Suppressor macrophage treated with lipopolysaccharide for 4 hours (primary cell): ENCODE data around the gene ST6GALNAC2.
"Not testable (repeated sequence)": the region's sequence is repeated elsewhere in the genome, so short reads cannot be mapped to it uniquely, and the experiment has no call there.

ENCODE experiments used
- DNase-seq: peaks from one replicate; pipeline ENCODE4 v3.0.0-alpha.2; 2020

ST6GALNAC2 gene

DNA sequence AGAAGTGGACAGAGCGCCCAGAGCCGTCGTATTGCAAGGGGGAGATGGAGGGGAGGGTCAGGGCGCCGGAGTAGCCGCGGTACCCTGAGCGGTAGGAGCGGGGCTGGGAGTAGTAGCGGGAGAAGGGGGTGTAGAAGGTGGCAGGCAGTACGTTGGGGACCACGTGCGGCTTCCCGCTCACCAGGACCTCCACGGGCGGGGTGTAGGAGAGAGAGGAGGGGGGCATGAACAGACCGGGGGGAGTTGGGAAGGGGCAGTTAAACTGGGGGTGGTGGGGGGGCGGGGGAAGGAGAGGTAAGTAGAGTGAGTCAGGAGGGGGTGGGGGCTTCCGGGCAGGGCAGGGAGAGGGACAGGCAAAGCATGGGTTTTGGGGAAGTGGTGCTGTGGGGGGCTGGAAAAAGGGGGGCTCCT lies 16.8 kb downstream of the ST6GALNAC2 start:
- no peak for DNase-seq

DNA sequence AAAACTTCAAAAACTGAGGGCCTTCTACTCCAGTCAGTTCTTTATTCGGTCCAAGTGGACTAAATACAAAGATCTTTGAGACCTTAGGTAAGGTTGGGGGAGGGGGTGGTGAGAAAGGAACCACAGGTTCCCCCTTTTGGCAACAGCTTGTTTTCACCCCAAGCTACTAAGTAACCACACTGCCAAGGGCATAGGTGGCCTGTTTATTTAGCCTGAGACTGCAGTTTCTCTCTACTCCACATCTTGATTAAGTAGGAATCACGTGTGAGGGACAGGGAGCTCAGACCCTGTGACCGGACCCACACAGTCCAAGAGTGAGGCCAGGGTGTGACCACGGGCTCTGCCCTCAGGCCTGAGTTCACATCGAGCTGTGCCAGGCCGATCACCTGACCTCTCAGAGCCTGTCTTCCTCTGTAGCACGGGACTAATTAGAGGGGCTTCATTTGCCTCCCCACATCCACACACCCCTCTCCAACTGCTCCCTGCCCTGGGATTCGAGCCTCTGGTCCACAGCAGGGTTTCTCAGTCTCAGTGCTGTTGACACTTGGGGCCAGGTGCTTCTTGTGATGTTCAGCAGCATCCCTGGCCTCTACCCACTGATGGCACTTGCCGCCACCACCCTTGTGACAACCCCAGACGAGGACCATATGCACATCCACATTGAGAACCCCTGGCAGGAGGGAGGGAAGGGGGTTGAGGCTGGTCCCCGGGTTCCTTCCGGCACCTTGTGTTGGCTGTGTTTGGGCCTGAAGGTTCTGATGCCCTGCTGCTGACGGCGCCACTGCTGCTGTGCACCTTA lies 17.8 kb downstream of the ST6GALNAC2 start:
- peak; percentile 24 for DNase-seq

DNA sequence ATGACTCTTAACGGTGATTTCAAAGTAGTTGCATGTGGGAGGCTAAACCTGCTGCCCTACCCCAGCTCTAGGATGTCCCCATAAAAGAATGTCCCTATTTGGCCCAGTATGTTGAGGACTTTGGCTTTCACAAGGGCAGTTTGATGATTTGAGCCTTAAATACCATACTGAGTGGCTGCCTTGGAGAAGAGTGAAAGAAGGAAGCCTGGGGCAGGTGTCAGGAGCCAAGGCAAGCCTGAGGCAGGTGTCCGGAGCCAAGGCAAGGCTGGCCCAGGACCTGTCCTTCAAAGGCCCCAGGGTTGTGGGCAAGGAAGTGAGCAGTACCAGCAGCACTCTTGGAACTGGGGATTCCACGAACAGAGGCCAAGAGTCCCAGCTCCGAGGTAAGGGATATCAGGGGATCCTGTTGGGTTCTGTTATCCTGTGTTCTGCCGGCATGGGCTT lies 18.6 kb downstream of the ST6GALNAC2 start:
- no peak for DNase-seq

DNA sequence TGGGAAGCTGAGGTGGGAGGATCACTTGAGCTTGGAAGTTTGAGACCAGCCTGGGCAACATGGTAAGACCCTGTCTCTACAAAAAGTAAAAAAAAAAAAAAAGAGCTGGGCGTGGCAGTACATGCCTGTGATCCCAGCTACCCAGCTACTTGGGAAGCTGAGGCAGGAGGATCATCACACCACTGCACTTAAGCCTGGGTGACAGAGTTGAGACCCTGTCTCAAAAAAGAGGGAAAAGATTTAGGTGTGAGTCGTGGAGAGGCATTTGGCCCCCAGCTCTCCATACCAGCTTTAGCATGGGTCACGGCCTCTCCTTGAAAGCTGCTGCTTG lies 19.1 kb downstream of the ST6GALNAC2 start:
- DNase-seq, result no peak

DNA sequence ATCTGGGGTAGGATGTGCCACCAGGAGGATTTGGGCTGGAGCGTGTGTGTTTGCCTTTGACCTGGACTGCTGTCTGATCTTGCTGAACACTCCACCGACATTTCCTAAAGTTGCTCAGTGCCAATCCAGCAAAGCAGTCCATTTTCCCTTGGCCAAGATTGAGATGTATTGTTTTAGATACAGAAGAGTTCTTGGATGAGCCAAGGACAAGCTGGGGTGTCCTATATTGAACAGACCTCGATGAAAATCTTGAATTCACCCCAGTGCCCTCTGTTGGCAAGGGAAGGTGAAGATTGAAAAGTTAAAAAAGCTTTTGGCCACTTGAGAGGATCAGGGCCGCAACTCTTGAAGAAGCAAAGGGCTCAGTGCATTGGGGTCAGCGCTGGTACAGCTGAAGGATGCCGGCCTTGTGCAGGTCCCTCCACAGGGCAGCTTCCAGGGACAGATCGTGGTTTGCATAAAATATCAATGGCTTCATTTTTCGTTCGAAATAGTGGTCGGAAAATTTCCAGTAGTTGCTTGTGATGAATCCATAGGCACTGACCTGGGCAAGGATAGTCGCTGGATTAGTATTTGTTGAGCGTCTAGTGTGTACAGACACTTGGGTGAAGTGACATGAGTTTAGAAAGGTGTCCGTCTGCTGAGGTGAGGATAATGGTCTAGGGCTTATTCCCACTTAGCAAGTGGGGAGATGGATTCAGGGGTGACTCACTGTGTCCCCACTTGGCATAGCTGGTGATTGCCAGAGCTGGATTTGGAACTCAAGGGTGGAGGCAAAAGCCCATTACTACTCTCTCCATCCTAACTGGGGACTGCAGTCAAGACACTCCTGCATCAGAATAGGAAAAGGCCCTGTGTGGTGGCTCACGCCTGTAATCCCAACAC lies 19.7 kb downstream of the ST6GALNAC2 start:
- no peak for DNase-seq

DNA sequence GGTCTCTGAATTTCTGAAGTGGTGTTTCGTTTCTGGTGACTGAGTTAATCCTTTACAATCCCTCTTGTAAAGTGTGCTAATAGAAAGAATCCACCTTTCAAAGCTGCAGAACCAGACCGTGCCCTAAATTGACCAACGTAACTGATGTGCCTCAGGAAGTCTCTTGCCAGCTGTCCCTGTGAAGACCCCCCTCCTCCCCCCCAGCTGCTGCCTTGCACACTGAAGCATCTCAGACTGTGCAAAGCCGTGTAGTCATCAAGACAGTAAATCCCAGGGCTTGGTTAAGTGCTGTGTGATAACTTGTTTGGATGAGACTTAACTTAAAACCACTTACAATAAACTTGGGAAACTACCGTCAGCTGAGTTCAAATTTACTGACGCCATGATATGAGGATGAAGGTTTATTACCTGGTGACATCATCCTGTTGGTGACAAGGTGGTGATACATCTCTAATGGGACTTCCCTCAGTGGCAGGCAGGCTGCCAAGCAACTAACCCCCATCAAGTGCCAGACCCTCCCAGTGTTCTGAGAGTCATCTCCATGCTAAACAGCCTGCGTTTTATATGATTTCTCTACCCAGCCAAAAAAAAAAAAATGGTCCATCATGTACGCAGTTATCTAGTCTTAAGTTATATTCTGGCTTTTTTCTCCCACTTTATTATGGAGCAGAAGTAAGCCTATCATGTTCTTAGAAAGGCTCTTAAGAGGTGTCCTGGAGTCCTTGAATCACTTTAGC lies 20.5 kb downstream of the ST6GALNAC2 start:
- DNase-seq, result peak; percentile 47

DNA sequence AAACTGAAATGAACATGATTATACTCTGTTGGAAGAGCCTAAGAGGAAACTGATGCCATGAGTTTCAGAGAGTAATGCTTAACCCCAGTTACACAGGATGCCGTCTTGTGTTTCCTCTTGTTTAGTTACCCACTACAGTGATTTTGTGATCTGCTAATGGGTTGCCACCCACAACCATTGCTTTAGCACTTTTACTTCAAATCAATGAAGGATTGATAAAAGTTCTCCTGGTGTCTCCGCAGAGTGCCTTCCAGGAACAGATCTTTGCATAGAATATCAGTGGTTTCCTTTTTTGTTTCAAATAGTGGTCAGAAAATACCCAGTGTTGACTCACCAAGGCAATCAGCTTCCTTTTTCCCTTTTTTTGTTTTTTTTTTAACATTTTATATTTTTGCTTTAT lies 22.3 kb downstream of the ST6GALNAC2 start:
- not testable (repeated sequence) for DNase-seq

DNA sequence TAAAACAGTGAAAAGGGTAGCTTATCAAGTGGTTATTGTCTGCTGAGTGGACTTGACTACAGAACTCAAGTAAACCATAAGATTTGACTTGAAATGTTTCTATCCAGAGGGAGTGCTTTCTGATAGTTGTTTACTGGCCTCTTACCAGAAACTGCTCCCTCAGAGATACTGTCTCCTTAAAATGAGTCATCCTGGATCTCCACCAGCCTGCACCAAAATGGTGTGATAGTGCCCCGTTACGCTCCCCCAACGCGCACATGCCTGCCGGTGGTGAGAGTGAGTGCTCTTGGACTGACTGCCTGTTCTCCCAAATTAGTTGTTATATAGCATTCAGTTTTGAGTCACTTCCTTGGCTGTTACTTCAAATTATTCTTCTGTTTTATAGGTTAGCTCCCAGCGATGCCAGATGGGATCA lies 22.9 kb downstream of the ST6GALNAC2 start:
- DNase-seq, result no peak

DNA sequence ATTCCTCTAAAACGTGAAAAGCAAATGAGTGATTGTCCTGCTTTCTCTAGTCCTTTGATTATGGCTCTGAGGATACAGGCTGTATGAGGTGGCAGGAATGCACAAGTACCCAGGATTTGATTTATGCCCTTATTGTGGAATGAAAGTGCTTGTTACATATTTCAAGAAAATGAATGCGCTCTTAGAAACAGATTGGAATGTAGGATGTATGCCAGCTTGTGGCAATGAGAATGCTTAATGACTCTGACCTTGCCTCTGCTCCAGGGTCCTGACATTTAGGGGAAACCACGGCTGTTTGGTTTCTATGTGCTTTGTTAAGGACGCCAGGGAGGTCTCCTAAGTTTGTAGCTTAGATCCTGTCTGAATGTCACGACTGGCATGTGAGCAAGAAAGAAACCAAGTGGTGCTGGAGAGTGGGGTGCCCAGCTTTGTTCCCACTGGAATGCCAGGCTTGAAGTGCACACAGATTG lies 23.8 kb downstream of the ST6GALNAC2 start:
- DNase-seq, result no peak

DNA sequence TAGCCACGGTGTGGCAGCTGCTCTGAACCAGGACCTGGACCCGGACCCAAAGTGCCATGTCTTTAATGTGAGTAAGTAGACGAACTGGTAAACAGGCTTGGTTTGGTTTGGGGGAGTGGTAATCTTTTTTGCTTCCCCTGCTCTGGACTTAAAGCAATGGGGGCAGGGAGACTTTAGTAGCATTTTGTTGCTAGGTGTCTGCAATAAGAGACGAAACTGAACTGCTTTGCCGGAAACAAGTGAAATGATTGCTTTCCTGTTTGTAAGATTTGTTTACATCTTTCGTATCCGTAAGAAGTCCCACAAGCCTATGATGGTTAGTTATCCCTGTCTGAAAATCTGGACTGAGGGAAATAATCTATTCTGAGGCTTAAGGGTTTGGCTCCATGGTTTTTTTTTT lies 24.3 kb downstream of the ST6GALNAC2 start:
- no peak for DNase-seq

DNA sequence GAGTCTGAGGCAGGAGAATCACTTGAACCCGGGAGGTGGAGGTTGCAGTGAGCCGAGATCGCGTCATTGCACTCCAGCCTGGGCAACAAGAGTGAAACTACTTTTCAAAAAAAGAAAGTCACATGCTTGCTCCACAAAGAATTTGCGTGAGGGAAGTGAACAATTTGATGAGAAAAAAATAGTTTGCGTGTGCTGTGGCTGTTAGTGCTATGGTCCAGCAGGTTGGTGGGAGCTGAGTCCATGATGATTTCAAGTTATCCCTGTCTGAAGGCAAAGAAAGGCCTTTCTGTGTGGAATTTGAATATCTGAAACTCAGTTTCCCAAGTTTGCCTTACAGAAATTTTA lies 24.8 kb downstream of the ST6GALNAC2 start:
- peak; percentile 46 for DNase-seq

DNA sequence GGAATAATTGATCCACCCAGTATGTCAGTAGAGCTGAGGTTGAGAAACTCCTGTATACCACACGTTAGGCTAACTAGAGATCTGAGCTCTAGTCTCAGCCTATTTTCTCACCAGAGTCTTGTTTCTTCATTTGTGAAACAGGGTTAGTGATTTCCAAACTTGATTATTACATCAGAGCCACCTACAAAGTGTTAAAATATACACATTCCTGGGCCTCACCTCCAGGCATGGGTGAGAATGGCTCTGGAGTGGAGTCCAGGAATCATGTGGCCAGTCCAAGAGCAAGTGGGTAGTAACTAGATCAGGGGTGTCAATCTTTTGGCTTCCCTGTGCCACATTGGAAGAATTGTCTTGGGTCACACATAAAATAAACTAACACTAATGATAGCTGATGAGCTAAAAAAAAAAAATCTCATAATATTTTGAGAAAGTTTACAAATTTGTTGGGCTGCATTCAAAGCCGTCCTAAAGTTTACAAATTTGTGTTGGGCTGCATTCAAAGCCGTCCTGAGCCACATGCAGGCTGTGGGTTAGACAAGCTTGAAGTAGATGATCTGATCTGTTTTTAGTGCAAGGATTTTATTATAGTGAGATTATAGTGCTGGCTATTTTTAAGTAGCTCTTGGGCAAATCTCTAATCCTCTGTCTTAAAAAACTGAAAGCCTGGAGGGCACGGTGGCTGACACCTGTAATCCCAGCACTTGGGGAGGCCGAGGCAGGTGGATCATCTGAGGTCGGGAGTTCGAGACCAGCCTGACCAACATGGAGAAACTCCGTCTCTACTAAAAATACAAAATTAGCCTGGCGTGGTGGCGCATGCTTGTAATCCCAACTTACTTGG lies 25.4 kb downstream of the ST6GALNAC2 start:
- DNase-seq, result no peak

DNA sequence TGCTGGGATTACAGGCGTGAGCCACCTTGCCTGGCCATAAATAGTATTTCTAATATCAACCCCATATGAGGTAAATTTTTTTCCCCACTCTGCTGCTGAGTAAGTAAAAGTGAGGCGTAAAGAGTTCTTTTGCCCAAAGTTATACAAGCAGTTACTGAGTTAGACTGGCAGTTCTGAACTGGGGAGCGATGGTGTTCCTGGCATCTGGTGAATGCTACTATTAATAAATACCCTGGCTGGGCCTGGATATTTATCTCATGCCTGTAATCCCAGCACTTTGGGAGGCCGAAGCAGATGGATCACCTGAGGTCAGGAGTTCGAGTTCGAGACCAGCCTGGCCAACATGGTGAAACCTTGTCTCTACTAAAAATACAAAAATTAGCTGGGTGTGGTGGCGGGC lies 26.2 kb downstream of the ST6GALNAC2 start:
- DNase-seq, result not testable (repeated sequence)

DNA sequence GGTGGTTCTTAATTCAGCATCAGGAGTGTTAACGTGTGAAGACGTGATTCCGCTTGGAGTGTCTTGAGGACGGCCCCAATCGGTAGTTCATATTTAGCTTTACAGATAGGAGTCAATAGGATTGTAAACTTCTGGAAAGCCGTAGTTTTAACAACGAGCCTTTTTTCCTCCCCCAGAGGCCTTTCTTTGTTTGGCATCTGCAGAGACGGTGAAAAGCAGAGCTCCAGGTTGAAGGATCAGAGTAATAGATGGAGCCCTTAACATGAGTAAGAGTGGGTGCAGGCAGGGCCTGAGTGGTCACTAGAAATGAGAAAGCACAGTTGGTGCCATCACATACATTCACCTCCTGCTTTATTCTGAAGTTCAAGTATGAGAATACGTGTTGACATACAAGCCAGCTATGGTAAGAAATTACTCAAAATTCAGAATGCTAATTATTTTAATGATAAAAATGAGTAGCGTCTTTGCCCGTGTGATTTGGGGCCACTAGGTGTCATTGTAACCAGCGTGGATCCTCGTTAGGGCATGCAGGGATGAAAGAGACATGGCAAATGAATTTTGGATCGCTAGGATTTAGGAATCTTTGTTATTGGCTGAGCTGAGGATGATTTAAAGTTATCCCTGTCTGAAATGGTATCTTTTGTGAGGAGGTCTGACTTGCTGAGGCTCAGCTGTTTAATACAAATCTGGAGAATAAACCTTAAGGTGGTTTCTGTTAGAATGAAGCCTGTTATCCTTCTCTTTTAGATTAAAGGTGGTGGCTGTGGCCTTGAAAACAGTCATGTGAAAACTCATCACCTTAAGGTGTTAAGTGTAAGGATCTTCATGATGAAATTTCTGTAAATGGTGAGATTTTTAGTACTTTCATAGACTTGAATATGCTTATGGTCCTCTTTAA lies 27.2 kb downstream of the ST6GALNAC2 start:
- DNase-seq, result peak; percentile 31

DNA sequence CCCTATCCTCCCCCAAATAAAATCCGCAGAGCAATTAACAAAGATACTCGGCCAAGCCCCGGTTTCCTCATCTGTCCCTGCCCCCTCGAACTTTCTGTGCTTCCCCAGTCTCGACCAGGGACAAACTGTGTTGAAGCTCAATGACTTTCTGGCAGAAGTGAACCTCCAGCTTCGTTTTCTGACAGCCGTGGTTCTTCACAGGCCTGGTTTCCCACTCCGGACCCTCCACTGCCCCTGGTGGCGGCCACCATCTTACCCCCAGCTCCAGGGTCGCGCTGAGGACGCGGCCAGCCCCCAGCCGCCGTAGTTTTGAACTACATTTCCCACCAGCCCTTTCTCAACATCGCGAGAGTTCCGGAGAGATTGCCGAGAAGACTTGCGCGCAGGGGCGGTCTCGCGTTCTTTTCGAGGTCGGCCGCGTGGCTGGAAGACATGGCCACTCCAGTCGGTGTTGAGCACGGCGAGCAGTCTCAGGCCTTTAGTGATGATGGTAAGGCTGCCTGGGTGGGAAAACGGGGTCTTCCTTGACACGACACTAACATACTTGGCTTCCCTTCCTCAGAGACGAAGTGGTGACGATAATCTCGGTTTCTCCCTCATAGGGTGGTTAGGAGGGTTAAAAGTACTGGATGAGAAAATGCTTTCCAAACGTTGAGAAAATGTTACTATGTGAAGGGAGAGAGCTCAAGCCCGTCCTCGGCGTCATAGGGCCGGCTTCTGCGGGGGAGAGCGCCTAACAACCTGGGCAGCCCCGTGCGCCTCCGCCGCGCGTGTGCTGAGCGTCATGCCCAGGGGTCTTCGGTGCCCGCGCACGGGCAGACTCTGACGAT lies 28.1 kb downstream of the ST6GALNAC2 start:
- DNase-seq, result peak; percentile 98

DNA sequence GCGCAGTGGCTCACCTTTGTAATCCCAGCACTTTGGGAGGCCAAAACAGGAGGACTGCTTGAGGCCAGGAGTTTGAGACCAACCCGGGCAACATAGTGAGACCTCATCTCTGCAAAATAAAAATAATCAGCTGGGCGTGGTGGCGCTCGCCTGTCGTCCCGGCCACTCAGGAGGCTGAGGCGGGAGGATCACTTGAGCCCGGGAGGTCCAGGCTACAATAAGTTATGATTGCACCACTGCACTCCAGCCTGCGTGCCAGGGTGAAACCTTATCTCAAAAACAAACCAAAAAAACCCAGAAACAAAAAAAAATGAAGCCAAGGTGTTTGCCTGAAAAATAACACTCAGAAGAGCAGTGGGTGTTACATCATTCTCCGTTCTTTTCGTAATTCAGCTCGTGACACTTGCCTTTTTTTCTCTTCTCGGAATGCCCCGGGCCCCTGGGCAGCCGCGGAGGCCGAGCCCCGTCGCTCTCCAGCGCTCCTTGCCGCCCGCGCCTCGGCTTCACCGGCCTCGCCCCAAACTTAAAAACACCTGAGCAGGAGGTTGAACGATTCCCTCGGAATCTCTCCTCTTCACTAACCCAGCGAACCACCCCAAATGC lies 28.8 kb downstream of the ST6GALNAC2 start:
- DNase-seq, result peak; percentile 85

DNA sequence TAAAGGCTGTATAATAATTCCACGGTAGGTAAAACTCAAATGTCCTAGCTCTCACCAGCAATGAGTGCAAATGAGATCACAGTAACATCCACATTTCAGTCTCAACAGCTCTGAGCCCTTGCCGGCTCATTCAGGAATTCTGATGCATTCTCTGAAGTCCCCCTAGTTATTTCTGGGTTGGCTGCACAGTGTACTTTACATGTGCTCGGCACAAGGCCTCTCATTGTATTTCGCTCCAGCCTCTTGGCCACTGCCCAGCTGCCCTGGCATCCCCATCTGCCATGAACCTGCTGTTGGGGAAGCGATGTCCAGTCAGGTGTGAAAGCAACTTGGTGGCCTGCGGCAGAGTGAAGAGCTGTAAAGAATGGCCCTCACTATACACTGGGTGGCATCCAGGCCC lies 31.5 kb downstream of the ST6GALNAC2 start:
- no peak for DNase-seq

DNA sequence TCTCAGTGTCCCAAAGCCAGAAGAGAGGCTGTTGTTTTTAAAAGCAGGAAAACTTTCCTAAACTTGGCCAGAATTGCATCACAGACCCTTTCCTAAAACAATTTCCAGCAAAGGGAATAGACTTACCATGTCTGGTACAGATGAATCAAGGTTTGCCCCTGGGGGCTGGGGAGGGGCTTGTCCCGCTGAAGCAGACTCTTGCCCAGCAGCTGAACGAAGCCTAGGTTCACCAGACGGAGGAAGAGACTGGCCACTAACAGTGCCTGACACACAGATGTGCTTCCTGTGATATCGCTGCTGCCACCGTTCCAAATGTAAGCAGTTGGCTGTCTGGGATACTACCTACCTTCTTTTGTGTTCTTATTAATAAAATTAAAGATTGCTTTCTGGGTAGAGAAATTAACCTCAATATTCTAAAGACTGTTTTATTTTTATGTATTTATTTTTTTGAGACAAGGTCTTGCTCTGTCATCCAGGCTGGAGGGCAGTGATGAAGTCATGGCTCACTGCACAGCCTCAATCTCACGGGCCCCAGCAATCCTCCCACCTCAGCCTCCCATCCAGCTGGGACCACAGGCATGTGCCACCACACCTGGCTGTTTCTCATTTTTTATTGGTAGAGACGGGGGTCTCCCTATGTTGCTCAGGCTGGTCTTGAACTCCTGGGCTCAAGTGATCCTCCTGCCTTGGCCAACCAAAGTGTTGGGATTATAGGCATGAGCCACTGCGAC lies 32.3 kb downstream of the ST6GALNAC2 start:
- no peak for DNase-seq

DNA sequence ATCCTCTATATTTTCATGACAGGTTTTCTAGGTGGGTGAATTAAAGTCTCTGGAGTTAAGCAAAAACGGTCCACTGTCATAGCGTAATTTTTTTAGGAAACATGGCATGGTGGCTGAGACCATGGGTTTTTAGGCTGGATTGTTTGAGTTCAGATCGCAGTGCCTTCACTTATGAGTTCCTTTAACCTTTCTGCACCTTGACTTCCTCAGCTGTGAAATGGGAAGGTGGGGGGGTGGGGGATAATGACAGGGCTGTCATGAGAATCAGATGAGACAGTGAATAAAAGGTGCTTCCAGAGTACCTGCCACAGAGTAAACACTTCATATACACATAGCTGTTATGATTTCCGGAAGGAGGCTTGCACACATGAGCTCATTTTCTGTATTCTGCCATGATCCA lies 34.0 kb downstream of the ST6GALNAC2 start:
- DNase-seq, result no peak
